GM12864 (cell line): Measurements from ENCODE around the gene KAT2B.

Source experiments
- DNase-seq: peaks from one replicate; pipeline ENCODE4 v3.0.0-alpha.2; 2011; ENCODE audit warnings: low read depth
- H3K4me3 ChIP-seq: 2 replicates; pipeline ENCODE4 v1.5.1; 2011; ENCODE audit warnings: mild to moderate bottlenecking, low read depth, low read length, control low read depth
- CTCF ChIP-seq: IDR thresholded peaks from 2 replicates; pipeline ENCODE4 v1.5.1; 2011; ENCODE audit warnings: low read depth, mild to moderate bottlenecking, moderate library complexity, low read length, control low read depth, inconsistent platforms; ENCODE audit errors: missing control alignments

Gene KAT2B

DNA sequence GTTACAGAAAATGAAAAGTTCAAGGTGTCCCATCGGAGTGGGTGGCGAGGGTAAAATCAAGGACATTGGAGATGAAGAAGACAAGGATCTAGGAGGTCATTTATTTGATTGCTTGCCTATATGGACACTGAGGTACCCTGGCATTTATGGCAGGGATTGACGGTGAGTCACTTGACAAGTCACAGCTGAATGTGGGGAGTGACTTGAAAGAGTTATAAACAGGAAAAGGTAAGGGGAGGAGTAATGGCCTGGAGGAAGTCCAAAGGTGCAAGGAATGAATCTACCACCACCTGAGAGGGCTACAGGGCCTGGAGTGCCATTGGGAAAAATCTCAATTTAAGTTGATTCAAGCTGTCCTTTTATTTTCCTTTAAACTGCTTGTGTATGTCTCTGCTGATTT, 157.5 kb downstream of the KAT2B start:
- TF ChIP-seq CTCF, result no peak
- no peak for DNase-seq
- no peak overlapping the region for H3K4me3 ChIP-seq

DNA sequence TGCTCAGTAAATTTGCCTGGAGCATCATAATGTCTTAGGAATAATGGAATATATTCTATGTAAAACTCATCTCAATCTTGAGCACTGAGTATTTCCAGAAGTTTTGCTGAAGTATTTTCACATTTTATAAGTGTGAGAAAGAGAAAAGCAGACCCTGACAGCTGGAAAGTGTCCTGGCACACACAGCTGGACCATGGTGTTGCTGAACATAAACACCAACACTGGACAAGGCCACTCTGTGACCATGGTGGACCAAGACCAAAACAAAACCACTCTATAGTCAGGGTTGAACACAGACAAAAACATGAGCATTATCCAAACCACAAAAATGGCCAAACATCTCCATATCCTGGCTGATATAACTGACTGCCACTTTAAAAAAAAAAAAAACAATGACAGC, 160.9 kb downstream of the KAT2B start:
- no peak for DNase-seq
- no peak overlapping the region for H3K4me3 ChIP-seq

More for the DNA sequence above, 160.9 kb downstream of the KAT2B start:
- TF ChIP-seq CTCF, result no peak
